ENCODE measurements around the gene RNF17. TPM values are rescaled to one million over a fixed set of nuclear protein-coding genes. Genes with fewer than 3 reads are reported as not detected.

Gene RNF17
- total RNA-seq, 1 donor from 2014 or later, result not detected

GRCh38 chr13:24896061-24896460 is 132.1 kb downstream of the RNF17 start:
- H3K4me3 Mint-ChIP-seq, result no peak overlapping the region
- DNase-seq (no peak), ATAC-seq (ENCODE audit: low read depth) (no peak)
- H3K27me3 Mint-ChIP-seq, result no peaks in the 10 kb centered on the region
- ChIA-PET CTCF (no interaction called here), POLR2A (no interaction called here)
- no peak for TF ChIP-seq CTCF (IDR thresholded peaks at IDR 0.05)
- H3K36me3 Mint-ChIP-seq (ENCODE audit: low read depth), result peaks cover 60% of the 10 kb centered on the region
- H3K9me3 Mint-ChIP-seq, result no peaks in the 10 kb centered on the region
- H3K4me1 Mint-ChIP-seq, result peaks cover 6% of the 10 kb centered on the region
- H3K27ac Mint-ChIP-seq, result no peak overlapping the region
- intact Hi-C loops (cut with micrococcal nuclease), result no loop called here

DNA sequence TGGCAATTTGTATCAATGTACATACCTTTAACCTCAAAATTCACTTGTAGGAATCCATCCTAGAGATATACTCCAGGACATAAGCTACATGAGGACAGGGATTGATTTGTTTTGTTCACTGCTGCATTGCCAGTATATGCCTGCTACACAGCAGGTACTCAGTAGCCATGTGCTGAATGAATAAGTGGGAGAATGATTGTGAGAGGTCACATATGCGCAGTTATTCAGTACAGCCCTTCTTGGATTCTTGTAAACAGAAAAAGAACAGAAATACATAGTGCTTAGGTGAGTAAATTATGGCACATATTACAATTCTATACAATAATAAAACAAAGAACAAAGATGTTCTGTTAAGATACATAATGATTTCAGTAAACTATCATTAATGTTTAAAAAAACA is 133.3 kb downstream of the RNF17 start:
- Mint-ChIP-seq H3K36me3 (ENCODE audit: low read depth) (peaks cover 51% of the 10 kb centered on the region), H3K9me3 (no peaks in the 10 kb centered on the region), H3K27ac (no peak overlapping the region), H3K4me1 (peaks cover 6% of the 10 kb centered on the region), H3K4me3 (no peak overlapping the region), H3K27me3 (no peaks in the 10 kb centered on the region)
- intact Hi-C loops (cut with micrococcal nuclease), result no loop called here
- ATAC-seq (ENCODE audit: low read depth) (no peak), DNase-seq (no peak)
- ChIA-PET POLR2A (no interaction called here), CTCF (no interaction called here)
- no peak for TF ChIP-seq CTCF (IDR thresholded peaks at IDR 0.05)

- DNase-seq (no peak), ATAC-seq (ENCODE audit: low read depth) (no peak)
- no peak for TF ChIP-seq CTCF (IDR thresholded peaks at IDR 0.05)
- H3K9me3 Mint-ChIP-seq, result no peaks in the 10 kb centered on the region
- no peak overlapping the region for H3K4me3 Mint-ChIP-seq
- H3K27ac Mint-ChIP-seq, result no peak overlapping the region
- peaks cover 6% of the 10 kb centered on the region for H3K4me1 Mint-ChIP-seq
- intact Hi-C loops (cut with micrococcal nuclease), result no loop called here
- H3K27me3 Mint-ChIP-seq, result no peaks in the 10 kb centered on the region
- H3K36me3 Mint-ChIP-seq (ENCODE audit: low read depth), result peaks cover 46% of the 10 kb centered on the region
- ChIA-PET POLR2A (no interaction called here), CTCF (no interaction called here)
Observed at GRCh38 chr13:24899601-24900000, 135.6 kb downstream of the RNF17 start.

DNA sequence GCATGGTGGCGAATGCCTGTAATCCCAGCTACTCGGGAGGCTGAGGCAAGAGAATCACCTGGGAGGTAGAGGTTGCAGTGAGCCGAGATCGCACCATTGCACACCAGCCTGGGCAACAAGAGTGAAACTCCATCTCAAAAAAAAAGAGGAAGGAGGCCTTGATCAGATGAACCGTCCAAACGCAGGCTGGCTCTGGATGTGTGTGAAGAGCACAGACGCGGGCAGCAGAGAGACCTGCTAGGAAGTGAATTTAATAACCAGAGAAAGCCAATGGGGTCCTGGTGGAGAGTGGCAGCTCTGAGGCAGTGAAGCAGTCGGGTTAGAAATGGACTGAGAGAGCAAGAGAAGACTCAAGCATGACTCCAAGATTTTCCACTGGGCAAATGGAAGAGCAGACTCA is 136.5 kb downstream of the RNF17 start:
- H3K36me3 Mint-ChIP-seq (ENCODE audit: low read depth), result peaks cover 53% of the 10 kb centered on the region
- ChIA-PET CTCF (no interaction called here), POLR2A (no interaction called here)
- no peaks in the 10 kb centered on the region for H3K9me3 Mint-ChIP-seq
- H3K4me1 Mint-ChIP-seq, result peaks cover 6% of the 10 kb centered on the region
- no peak for TF ChIP-seq CTCF (IDR thresholded peaks at IDR 0.05)
- ATAC-seq (ENCODE audit: low read depth), result peak; percentile 81
- intact Hi-C loops (cut with micrococcal nuclease), result no loop called here
- no peaks in the 10 kb centered on the region for H3K27me3 Mint-ChIP-seq
- no peak for DNase-seq
- no peak overlapping the region for H3K4me3 Mint-ChIP-seq
- H3K27ac Mint-ChIP-seq, result no peak overlapping the region

DNA sequence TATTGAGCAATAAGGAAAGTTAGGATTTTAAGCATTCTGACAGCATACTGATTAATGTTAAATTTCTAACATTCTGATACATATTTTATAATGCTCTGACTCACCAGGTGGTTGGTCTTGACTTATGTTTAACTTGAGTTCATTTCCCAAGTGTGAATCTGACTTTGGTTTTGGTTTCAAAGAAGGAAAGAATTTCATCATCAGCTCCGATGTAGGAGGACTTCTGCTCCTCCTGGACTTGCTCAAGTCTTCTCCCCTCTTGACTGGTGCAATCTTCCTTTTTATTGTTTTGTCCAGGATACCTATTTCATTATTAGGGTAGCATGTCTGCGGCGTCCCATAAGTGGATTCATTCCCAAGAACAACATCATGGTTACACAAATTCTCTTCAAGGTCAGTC is 141.3 kb downstream of the RNF17 start:
- no peaks in the 10 kb centered on the region for H3K27me3 Mint-ChIP-seq
- ATAC-seq (ENCODE audit: low read depth), result no peak
- no peak for DNase-seq
- no peak overlapping the region for H3K27ac Mint-ChIP-seq
- intact Hi-C loops (cut with micrococcal nuclease), result no loop called here
- ChIA-PET POLR2A (no interaction called here), CTCF (no interaction called here)
- peaks cover 6% of the 10 kb centered on the region for H3K4me1 Mint-ChIP-seq
- H3K36me3 Mint-ChIP-seq (ENCODE audit: low read depth), result peaks cover 55% of the 10 kb centered on the region
- H3K9me3 Mint-ChIP-seq, result no peaks in the 10 kb centered on the region
- TF ChIP-seq CTCF (IDR thresholded peaks at IDR 0.05), result no peak
- H3K4me3 Mint-ChIP-seq, result no peak overlapping the region
